ENCODE results near the gene PTCH2.

DNA sequence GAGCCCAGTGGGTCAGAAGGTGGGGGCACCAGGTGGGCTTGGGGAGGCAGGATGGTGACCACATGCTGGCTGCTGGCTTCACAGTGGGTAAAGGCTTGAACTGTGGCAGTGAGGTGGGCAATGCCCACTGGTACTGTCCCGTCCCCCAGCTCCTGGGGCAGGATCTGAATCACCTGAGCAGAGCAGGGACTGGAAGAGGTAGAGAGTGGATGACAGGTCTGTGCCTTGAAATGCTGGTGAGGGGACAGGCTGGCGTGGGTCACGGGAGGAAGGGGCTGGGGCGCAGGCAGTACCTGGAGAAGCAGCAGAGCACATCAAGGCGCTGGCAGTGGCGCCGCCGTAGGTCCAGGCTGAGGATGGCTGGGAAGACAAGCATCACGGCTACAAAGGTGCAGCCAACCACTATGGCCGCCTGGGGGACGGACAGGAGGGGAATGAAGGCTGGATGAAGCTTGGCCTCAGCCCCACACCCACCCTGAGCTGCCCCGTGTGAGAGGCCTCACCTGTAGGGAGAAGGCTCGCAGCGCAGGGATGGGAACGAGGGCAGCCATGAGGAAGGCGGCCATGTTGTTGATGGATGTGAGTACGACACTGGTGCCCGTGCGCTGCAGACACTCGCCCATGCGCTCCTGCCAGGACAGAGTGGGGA is 14.9 kb downstream of the PTCH2 start:
- TF ChIP-seq, protein P1, sequence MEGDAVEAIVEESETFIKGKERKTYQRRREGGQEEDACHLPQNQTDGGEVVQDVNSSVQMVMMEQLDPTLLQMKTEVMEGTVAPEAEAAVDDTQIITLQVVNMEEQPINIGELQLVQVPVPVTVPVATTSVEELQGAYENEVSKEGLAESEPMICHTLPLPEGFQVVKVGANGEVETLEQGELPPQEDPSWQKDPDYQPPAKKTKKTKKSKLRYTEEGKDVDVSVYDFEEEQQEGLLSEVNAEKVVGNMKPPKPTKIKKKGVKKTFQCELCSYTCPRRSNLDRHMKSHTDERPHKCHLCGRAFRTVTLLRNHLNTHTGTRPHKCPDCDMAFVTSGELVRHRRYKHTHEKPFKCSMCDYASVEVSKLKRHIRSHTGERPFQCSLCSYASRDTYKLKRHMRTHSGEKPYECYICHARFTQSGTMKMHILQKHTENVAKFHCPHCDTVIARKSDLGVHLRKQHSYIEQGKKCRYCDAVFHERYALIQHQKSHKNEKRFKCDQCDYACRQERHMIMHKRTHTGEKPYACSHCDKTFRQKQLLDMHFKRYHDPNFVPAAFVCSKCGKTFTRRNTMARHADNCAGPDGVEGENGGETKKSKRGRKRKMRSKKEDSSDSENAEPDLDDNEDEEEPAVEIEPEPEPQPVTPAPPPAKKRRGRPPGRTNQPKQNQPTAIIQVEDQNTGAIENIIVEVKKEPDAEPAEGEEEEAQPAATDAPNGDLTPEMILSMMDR (IDR thresholded peaks at IDR 0.05) = no peak
- TF ChIP-seq POLR2A (IDR thresholded peaks at IDR 0.05) = no peak
- no peak for TF ChIP-seq POLR2AphosphoS5 (IDR thresholded peaks at IDR 0.05)
- TF ChIP-seq EP300 (IDR thresholded peaks at IDR 0.05) = no peak
